T-helper 22 cell (primary cell): ENCODE measurements around the gene SANBR.

Experiments used
- DNase-seq: peaks from one replicate; pipeline ENCODE4 v3.0.0-alpha.2; 2020; ENCODE audit warnings: low read depth

SANBR gene

DNA sequence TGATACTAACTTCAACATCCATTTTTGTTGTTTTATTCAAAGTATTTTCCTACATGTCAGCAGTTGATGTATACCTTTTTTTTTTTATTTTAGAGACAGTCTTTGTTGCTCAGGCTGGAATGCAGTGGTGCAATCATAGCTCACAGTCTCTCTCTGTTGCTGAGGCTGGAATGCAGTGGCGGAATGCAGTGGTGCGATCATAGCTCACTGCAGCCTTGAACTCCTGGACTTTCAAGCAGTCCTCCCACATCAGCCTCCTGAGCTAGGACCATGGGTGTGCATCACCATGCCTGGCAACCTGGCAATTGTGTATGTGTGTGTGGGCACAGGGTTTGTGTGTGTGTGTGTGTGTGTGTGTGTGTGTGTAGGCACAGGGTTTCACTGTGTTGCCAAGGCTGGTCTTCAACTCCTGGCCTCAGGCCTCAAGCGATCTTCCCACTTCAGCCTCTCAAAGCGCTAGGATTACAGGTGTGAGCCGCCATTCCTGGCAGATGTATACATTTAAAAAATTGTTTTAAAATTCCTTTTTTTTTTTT is 24.8 kb downstream of the SANBR start:
- DNase-seq, result no peak

DNA sequence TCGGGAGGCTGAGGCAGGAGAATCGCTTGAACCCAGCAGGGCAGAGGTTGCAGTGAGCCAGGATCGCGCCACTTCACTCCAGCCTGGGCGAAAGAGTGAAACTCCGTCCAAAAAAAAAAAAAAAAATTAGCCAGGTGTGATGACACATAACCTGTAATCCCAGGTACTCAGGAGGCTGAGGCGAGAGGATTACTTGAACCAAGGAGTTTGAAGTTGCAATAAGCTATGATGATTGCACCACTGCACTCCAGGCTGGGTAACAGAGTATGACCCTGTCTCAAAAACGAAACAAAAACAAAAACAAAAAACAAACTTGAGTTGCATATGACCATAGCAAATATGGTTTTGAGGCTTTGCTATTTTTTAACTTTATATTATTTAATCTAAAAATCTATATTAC is 25.8 kb downstream of the SANBR start:
- DNase-seq, result no peak

DNA sequence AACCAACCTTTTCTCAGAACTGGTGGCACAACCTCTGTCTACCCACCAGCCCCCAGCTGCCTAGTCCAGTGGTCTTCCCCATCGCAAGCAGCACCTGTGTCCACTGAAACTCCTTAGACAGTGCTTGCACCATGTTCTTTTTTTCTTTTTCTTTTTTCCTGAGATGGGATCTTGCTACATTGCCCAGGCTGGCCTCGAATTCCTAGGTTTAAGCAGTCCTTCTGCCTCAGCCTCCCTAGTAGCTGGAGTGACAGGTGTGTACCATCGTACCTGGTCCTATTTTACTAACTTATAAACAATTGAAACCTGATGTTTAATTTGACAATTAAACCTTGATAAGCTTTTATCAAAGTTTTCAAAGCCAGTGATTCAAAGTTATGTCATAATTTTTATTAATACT is 30.8 kb downstream of the SANBR start:
- no peak for DNase-seq

DNA sequence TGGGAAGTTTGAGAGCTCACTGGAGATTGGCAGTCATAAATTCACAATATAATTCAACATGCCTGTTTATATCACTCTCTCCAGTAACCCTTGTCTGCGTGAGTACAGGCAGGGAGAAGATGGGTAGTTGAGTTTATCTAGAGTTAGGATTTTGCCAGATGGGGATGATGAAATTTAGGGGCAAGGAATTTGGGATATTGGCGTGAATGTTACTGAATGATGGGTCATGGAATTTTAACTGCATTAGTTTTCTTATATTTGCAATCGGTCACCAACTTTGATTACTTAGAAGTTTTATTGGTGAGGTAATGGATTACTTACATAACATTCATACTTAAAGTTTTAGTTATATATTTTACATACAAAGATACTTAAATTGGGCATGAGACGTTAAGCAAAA is 35.1 kb downstream of the SANBR start:
- no peak for DNase-seq

DNA sequence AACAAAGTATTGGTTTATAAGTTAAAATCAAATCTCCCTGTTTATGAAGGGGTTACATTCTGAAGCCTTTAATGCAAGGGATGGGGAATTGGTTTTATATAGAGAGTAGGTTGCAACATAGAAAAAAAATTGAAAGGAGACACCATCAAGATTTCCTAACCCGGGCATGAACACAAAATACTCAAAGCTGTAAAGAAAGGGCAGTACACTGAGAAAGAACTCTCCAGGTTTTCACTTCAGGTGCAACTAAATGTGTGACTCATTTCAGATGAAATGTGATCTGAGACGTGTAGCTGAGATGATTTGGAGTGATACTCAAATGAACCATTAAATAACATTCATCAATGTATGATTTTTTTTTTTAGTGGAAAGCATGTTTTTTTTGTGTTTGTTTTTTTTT is 43.6 kb downstream of the SANBR start:
- DNase-seq, result no peak

DNA sequence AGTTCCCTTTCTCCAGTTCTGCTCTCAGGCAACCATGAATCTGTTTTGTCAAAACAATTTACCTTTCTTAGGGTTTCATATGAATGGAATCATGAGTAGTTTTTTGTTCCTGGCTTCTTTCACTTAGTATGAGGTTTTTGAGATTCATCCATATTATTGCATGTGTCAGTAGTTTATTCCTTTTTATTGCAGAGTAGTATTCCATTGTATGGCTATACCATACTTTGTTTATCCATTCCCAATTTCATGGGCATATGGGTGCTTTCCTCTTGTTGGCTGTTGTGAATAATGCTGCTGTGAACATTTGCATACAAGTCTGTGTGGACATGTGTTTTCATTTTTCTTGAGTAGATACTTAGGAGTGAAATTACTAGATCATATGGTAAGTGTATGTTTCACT is 46.0 kb downstream of the SANBR start:
- DNase-seq, result no peak

DNA sequence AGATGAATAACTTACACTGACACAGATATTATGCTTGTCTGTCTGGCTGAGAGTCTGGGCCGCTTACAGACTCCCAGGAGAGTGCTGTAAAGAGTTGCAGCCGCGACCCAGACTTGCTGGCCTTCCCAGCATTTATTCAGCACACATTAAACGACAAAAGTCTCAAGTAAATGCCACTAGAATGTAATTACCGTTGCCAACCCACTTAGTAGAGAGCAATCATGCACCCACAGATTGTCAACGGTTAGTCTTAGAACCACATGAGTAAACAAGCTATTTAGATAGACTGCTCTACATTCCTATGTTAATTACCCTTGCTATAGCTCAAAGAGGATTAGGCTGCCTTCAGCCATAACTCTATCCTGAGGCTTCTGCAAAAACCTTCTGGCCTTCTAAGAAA is 48.5 kb downstream of the SANBR start:
- DNase-seq, result no peak
